Esophagus (tissue), 2 donors: ENCODE results near the gene OTX2. TPM values are rescaled to one million over a fixed set of nuclear protein-coding genes. Genes with fewer than 3 reads are reported as not detected.

ENCODE experiments used
- H3K27ac ChIP-seq, 2 donors: one replicate each; pipeline ENCODE4 v1.5.1; 2013; ENCODE audit warnings: low read depth in 2 of 2, mild to moderate bottlenecking in 2 of 2, inconsistent platforms in 1 of 2, low read length in 1 of 2, moderate library complexity in 1 of 2
- H3K27me3 ChIP-seq, 2 donors: one replicate each; pipeline ENCODE4 v1.6.1; 2013; ENCODE audit warnings: low read length in 2 of 2, control low read depth in 1 of 2, mild to moderate bottlenecking in 1 of 2; ENCODE audit not compliant: insufficient read depth in 2 of 2, control insufficient read depth in 1 of 2
- H3K36me3 ChIP-seq, 2 donors: one replicate each; pipeline ENCODE4 v1.6.1; 2013; ENCODE audit warnings: low read length in 1 of 2; ENCODE audit not compliant: control insufficient read depth in 2 of 2, insufficient read depth in 2 of 2
- H3K4me1 ChIP-seq, 2 donors: one replicate each; pipeline ENCODE4 v1.6.1; 2013; ENCODE audit warnings: low read length in 1 of 2; ENCODE audit not compliant: control insufficient read depth in 2 of 2, insufficient read depth in 2 of 2
- H3K4me3 ChIP-seq, 2 donors: one replicate each; pipeline ENCODE4 v1.5.1; 2013; ENCODE audit warnings: low read length in 2 of 2, mild to moderate bottlenecking in 2 of 2, low read depth in 1 of 2, moderate library complexity in 1 of 2
- H3K9me3 ChIP-seq, 2 donors: one replicate each; pipeline ENCODE4 v1.6.1; 2013; ENCODE audit warnings: mild to moderate bottlenecking in 2 of 2, low read depth in 1 of 2, low read length in 1 of 2, moderate library complexity in 1 of 2; ENCODE audit not compliant: control insufficient read depth in 2 of 2, insufficient read depth in 1 of 2
- WGBS, 2 donors: extraction: QIAGEN DNeasy Blood & Tissue Kit; methylation state at CpG; one replicate each; pipeline ENCODE4 v1.1.7; 2013; 5-methylcytosine and 5-hydroxymethylcytosine counted together
- polyA plus RNA-seq, 2 donors: library from polyadenylated mRNA; stranded (reverse); fragments of 200-250 nt; gene quantifications; one replicate each; pipeline ENCODE4 v1.2.3, GENCODE V29; 2013
- donor health status: healthy with polysubstance abuse.
- donor health status: Bipolar disorder and iron deficiency.

Gene OTX2
- not detected for polyA plus RNA-seq

DNA sequence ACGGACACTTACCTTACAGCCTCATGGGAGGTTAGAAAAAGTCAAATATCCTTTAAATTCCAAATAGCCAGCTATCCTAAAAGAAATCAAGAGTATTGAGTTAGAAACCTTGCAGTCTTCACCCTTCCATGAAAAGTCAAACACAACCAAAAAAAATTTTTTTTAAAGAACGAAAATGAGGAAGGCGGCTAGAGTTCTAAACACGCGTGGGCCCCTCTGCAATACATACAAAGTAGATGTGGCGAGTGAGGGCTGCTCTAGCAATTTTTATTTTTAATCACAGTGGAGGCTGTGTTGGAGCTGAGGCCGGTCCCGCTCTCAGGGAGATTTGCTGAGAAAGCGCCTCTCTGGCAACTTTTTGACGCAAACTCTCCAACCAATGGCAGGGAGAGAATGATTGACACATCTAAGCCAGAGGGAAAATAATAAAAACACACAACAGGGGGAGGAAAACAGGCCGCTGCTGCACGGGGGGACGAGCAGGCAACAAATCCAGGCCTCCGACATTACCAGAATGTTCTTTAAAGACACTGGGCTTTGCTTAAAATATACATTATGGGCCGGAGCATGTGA is at the start of gene OTX2:
Gene OTX2, minus strand, starts transcription at position 333 of the 573 bp plus-strand sequence. CDS start 5,023 bp downstream, outside the sequence.
- 17 to 31% methylated on average over 15 of the region's 15 CpGs for WGBS, 2 donors
- H3K27ac ChIP-seq: no peak within 1 kb of the TSS

DNA sequence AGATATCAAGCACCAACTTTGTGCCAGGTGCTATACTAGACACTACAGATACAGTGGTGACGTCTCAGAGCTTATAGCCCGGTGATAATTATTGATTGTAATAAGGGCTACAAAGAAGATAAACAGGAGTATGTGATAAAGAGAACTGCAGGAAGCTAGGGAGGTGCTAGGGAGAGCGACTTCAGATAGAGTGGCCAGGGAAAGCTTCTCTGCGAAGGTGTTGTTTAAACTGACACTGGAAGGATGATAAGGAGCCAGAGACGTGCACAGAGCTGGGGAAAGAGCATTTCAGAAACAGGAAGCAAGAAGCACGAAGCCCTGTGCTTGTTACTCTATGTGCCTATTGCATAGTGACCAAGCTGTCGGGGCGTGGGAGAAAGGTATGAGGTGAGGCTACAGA is 48.1 kb upstream of the OTX2 start:
- Histone ChIP-seq H3K4me3 (no peak overlapping the region), H3K4me1 (no peaks in the 10 kb centered on the region), H3K36me3 (no peaks in the 10 kb centered on the region), H3K27me3 (peaks cover 0 to 3% of the 10 kb centered on the region in 2 donors), H3K27ac (no peak overlapping the region), H3K9me3 (no peaks in the 10 kb centered on the region)
- WGBS, 2 donors: 19 to 22% methylated on average over 8 of the region's 8 CpGs

More for the DNA sequence above, at the start of gene OTX2:
- Histone ChIP-seq H3K27me3 (peaks cover 5 to 46% of the 10 kb centered on the region in 2 donors), H3K4me3 (no peak within 1 kb of the TSS), H3K36me3 (no peaks in the 10 kb centered on the region), H3K4me1 (no peaks in the 10 kb centered on the region), H3K9me3 (peaks cover 3 to 10% of the 10 kb centered on the region in 2 donors)

DNA sequence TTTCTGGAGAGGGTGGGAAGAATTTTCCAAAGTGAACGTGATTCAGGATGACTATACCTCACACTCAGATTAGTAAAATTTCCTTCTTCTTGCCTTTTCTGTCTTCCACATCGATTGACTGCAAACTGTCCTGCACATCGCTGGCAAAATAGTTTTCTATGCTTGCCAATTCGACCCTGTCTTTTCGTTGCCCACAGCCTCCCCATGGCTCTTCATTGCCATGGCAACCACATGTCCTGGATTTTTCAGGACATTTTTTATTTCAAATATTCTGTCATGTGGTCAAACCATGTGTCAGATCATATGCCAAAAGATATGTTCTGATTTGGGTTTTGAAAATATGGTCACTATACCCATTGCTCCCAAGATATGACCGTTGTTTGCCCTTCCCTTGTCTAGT is 46.9 kb upstream of the OTX2 start:
- no peaks in the 10 kb centered on the region for H3K36me3 ChIP-seq
- H3K27me3 ChIP-seq: peaks cover 0 to 3% of the 10 kb centered on the region in 2 donors
- no peaks in the 10 kb centered on the region for H3K9me3 ChIP-seq
- no peak overlapping the region for H3K4me3 ChIP-seq
- 74 to 77% methylated on average over 6 of the region's 6 CpGs for WGBS, 2 donors
- H3K4me1 ChIP-seq: no peaks in the 10 kb centered on the region
- no peak overlapping the region for H3K27ac ChIP-seq

DNA sequence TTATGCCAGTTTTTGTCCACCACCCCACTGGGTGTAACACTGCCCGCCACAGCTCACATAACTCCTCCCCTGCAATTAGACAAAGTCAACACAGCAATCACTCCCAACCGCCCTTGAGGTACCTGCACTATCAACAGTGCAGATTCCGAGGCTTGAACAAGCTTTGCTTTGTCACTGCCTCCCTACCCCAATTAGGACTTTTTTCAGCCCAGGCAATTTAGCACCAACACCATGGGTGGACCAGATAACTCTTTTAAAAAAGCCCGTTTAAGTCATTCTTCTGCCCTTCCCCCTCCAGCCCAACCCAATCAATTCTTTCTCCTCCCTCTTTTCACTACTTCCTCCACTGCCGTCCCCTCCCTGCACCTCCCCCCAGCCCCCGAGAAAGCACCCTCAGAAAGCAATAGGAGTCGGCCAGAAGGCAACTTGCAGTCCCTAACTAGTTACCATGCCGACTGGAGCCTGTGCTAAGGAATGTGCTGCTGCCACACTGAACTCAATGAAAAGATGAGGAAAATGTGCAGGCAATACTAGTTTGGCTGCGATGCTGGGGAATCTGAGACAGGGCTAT is 45.7 kb upstream of the OTX2 start:
- Histone ChIP-seq H3K9me3 (no peaks in the 10 kb centered on the region), H3K4me3 (no peak overlapping the region), H3K27me3 (peaks cover 0 to 3% of the 10 kb centered on the region in 2 donors), H3K4me1 (no peaks in the 10 kb centered on the region), H3K27ac (no peak overlapping the region), H3K36me3 (no peaks in the 10 kb centered on the region)
- WGBS, 2 donors: 2 to 5% methylated on average over 9 of the region's 9 CpGs

DNA sequence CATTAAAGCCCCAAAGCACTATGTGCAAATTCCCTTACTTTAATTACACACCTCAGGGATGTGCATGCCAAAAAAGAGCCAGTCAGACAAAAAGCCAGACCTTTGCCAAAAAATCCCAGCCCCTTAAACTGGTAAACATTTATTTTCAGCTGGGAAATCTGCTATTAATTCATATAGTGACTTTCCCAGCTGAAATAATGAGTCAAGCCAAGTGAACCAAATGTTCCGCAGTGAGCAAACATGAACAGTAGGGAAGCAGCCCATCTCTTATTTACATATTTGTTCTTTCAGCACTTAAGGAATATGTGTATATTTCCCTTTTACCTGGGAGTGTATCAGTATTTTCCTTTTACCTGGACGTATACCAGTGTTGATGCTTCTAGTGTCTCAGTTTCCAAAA is 44.0 kb upstream of the OTX2 start:
- Histone ChIP-seq H3K27ac (no peak overlapping the region), H3K27me3 (peaks cover 0 to 3% of the 10 kb centered on the region in 2 donors), H3K4me3 (no peak overlapping the region), H3K9me3 (no peaks in the 10 kb centered on the region), H3K36me3 (no peaks in the 10 kb centered on the region), H3K4me1 (no peaks in the 10 kb centered on the region)
- WGBS, 2 donors: 42 to 49% methylated on average over 2 of the region's 2 CpGs

DNA sequence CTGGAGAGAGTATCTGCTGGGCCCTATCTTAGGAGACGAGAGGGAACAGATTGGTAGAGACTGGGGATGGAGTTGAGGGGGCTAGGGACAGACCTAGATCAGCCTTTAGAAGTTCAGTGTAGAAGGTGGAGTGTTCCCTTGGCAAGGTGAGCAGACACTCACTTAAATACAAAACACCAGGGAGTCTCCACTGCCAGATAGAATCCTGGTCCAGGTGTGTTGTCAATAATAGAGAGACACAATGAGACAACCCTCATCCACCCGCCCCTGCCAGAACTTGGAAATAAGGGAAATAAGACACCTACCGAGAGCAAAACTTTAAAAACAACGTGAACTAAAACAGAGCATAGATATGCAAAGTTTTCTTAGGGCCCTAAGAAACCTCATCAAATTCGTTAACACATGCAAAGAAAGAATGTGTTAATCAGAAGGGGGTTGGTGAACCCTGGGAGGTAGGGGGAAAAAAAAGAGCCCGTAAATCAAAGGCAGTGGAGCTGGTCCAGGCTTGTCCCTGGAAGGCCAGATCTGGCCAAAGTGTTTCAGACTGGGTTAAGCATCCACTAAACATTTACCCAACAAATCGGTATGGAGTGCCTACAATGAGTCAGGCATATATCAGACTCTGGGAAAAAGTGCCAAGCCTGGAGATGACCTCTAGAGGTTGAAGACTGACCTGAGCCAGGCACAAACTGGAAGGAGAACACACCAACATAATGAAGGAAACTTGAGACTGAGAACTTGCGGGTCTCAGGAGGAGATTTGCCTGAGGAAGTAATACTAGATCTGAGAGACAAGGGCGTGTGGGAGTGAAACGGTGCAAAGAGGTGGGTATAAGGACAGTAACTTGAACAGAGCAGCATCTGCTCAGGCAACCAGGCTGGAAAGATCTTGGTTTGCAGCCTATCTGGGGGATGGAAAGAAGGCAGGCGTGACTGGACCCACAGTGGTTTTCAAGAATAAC is 37.0 kb upstream of the OTX2 start:
- Histone ChIP-seq H3K4me3 (no peak overlapping the region), H3K9me3 (no peaks in the 10 kb centered on the region), H3K36me3 (no peaks in the 10 kb centered on the region), H3K27me3 (no peaks in the 10 kb centered on the region), H3K27ac (no peak overlapping the region), H3K4me1 (no peaks in the 10 kb centered on the region)
- 43 to 46% methylated on average over 11 of the region's 11 CpGs for WGBS, 2 donors

DNA sequence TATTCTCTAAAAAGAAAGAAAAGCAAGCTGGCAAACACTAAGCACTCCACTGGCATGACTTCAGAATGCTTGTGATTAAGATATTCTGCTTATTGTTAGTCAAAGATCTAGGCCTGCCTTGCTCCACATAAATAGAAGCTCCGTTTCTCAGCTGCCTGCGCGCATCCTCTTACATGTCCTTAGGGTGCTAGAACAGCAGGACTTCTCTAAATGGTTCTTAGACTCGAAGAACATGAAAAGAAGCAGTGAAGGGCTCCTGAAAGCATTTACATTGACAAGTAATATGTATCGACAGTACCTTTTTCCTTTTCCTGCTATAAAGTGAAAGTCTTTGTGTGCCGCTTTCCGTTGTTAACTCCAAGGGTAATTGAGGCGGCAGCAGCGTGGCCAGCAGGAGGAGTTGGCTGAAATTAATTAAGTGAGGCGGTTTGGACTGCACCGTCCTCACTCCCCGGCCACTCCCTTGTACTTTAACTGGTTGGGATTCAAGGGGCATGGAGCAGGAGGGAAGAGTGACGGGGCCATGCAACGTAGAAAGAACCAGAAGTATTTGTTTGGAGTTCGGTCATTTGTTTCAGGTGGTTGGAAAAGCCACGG is 34.2 kb upstream of the OTX2 start:
- no peaks in the 10 kb centered on the region for H3K4me1 ChIP-seq
- WGBS, 2 donors: 36 to 41% methylated on average over 16 of the region's 16 CpGs
- no peak overlapping the region for H3K27ac ChIP-seq

DNA sequence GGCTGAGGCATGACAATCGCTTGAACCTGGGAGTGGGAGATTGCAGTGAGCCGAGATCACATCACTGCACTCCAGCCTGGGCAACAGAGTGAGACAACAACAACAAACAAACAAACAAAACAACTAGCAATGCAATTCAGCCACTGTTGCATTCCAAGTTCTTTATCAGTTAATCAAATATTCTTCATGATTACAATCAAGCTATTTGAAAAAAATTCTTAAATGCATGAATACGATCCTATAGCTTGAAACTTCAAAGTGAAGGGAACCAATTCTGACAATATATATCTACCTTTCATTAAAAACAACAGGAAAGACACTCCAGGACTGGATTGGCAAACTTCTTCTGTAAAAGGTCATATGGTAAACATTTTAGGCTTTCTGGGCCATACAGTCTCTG is 31.3 kb upstream of the OTX2 start:
- WGBS, 2 donors: 79 to 80% methylated on average over 3 of the region's 3 CpGs
- Histone ChIP-seq H3K9me3 (no peaks in the 10 kb centered on the region), H3K4me3 (no peak overlapping the region), H3K27me3 (no peaks in the 10 kb centered on the region), H3K4me1 (no peaks in the 10 kb centered on the region), H3K27ac (no peak overlapping the region), H3K36me3 (no peaks in the 10 kb centered on the region)

More for the DNA sequence above, 34.2 kb upstream of the OTX2 start:
- H3K36me3 ChIP-seq: no peaks in the 10 kb centered on the region
- H3K9me3 ChIP-seq: no peaks in the 10 kb centered on the region
- no peak overlapping the region for H3K4me3 ChIP-seq
- H3K27me3 ChIP-seq: no peaks in the 10 kb centered on the region

DNA sequence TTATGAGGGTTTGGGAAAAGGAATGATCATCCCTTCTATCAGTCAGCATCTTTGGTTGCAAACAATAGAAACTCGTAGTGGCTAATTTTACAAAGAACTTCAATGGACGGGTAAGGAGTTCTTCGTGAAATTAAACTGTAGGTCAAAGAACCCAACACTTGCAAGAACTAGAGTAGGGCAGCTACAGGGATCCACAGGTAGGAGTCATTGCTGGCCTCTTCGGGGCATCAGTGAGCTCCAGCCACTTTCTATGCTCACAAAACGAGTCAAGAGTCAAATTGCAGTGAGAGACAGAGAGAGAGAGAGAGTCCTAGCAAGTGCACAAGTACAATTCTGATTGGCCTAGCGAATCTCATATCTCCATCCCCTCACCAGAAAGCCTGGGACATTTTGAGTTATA is 29.9 kb upstream of the OTX2 start:
- Histone ChIP-seq H3K36me3 (no peaks in the 10 kb centered on the region), H3K27ac (no peak overlapping the region), H3K27me3 (no peaks in the 10 kb centered on the region), H3K9me3 (no peaks in the 10 kb centered on the region), H3K4me3 (no peak overlapping the region), H3K4me1 (no peaks in the 10 kb centered on the region)
- 60 to 61% methylated on average over 6 of the region's 6 CpGs for WGBS, 2 donors
